ENCODE data around the gene EVI2A.
A peak's percentile ranks its signal among the peaks of the same experiment; 100 is the strongest.

EVI2A gene

DNA sequence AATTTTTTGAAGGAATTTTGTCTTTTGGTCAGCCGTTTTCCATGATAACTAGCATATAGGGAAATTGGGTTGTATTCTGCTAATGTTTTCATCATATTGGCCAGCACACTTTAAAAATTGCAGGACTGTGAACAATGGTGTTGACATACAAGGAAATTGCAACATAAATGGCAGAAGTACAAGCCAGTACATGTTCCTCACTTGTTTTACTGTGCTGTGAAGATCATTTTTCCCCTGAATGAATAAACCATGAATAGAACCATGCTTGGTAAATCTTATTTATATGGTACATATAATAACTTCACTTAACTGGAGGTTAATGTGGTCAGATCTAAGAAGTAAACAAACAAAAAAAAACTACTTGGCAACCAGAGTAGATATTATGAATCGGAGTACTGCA is 47.2 kb downstream of the EVI2A start:
- Histone ChIP-seq H3K4me3 (ENCODE audit: low read depth, low read length) (no peak overlapping the region), H3K4me1 (ENCODE audit: control insufficient read depth, insufficient read depth, low read length) (peaks cover 12% of the 10 kb centered on the region), H3K36me3 (ENCODE audit: control insufficient read depth, insufficient read depth, low read length) (no peaks in the 10 kb centered on the region; the same call in 1 of the 2 replicates), H3K27me3 (ENCODE audit: control insufficient read depth, insufficient read depth, low read length) (no peaks in the 10 kb centered on the region), H3K9ac (ENCODE audit: low read depth, low read length) (no peak overlapping the region), H3K9me3 (ENCODE audit: control insufficient read depth, insufficient read depth, low read length) (no peaks in the 10 kb centered on the region), H3K27ac (ENCODE audit: low read depth, low read length) (no peak overlapping the region)

DNA sequence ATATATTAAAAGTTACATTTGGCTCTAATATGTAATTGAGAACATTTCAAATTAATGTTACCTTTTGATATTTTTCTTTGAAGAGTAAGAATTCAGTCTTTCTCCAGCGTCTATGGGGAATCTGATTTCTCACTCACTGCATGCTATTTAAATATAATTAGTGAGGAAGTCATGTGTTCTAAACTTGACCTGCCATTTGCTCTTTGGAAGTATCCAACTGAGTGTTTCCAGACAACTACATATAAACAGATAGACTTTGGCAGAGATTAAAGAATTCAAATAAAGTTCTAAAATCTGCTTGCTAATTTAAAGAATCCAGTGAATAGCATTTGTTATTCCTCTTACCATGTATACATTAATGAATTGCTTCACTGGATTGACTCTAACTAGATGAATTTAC is 47.9 kb downstream of the EVI2A start:
- Histone ChIP-seq H3K9ac (ENCODE audit: low read depth, low read length) (no peak overlapping the region), H3K27ac (ENCODE audit: low read depth, low read length) (no peak overlapping the region), H3K4me3 (ENCODE audit: low read depth, low read length) (no peak overlapping the region), H3K9me3 (ENCODE audit: control insufficient read depth, insufficient read depth, low read length) (no peaks in the 10 kb centered on the region), H3K4me1 (ENCODE audit: control insufficient read depth, insufficient read depth, low read length) (peaks cover 12% of the 10 kb centered on the region), H3K27me3 (ENCODE audit: control insufficient read depth, insufficient read depth, low read length) (no peaks in the 10 kb centered on the region), H3K36me3 (ENCODE audit: control insufficient read depth, insufficient read depth, low read length) (peaks cover 4% of the 10 kb centered on the region; the same call in 1 of the 2 replicates)

DNA sequence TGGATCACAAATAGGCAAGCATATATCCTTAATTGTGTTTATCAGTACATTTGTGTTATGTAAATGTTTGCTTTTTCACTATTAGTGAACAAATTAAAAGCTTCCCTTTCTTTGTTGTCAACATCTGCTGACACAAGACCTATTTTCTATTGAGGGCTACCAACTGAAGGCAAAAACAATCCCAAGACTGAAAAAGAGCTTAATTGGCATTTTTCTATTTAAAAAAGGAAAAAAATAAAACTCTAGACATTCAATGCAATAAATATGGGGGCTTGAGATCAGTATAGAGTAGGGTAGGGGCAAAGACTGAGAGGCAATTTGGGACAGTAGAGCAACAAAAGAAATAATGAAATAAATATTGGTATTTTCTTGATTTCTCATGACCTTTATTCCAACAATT is 48.6 kb downstream of the EVI2A start:
- H3K4me3 ChIP-seq (ENCODE audit: low read depth, low read length): no peak overlapping the region
- H3K27me3 ChIP-seq (ENCODE audit: control insufficient read depth, insufficient read depth, low read length): no peaks in the 10 kb centered on the region
- H3K9me3 ChIP-seq (ENCODE audit: control insufficient read depth, insufficient read depth, low read length): no peaks in the 10 kb centered on the region
- H3K4me1 ChIP-seq (ENCODE audit: control insufficient read depth, insufficient read depth, low read length): peaks cover 12% of the 10 kb centered on the region
- H3K36me3 ChIP-seq (ENCODE audit: control insufficient read depth, insufficient read depth, low read length): peaks cover 4% of the 10 kb centered on the region; the same call in 1 of the 2 replicates
- H3K9ac ChIP-seq (ENCODE audit: low read depth, low read length): no peak overlapping the region
- H3K27ac ChIP-seq (ENCODE audit: low read depth, low read length): no peak overlapping the region

DNA sequence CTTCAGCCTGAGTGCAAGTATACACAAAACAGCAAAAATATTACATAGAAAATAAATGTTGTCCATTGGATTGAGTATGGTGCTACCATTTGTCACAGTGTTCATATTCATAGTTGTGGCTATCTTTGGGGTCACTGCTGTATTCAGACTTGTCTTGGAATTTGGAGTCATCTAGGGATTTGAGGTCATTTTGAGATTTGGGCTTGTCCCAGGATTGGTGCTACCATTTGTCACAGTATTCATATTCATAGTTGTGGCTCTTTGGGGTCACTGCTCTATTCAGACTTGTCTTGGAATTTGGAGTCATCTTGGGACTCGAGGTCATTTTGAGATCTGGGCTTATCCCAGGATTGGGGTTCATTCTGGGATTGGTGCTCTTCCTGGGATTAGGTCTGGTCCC is 49.2 kb downstream of the EVI2A start:
- H3K27ac ChIP-seq (ENCODE audit: low read depth, low read length): no peak overlapping the region
- peaks cover 12% of the 10 kb centered on the region for H3K4me1 ChIP-seq (ENCODE audit: control insufficient read depth, insufficient read depth, low read length)
- H3K27me3 ChIP-seq (ENCODE audit: control insufficient read depth, insufficient read depth, low read length): no peaks in the 10 kb centered on the region
- H3K4me3 ChIP-seq (ENCODE audit: low read depth, low read length): no peak overlapping the region
- H3K36me3 ChIP-seq (ENCODE audit: control insufficient read depth, insufficient read depth, low read length): peaks cover 8% of the 10 kb centered on the region; the same call in 1 of the 2 replicates
- no peak overlapping the region for H3K9ac ChIP-seq (ENCODE audit: low read depth, low read length)
- no peaks in the 10 kb centered on the region for H3K9me3 ChIP-seq (ENCODE audit: control insufficient read depth, insufficient read depth, low read length)

DNA sequence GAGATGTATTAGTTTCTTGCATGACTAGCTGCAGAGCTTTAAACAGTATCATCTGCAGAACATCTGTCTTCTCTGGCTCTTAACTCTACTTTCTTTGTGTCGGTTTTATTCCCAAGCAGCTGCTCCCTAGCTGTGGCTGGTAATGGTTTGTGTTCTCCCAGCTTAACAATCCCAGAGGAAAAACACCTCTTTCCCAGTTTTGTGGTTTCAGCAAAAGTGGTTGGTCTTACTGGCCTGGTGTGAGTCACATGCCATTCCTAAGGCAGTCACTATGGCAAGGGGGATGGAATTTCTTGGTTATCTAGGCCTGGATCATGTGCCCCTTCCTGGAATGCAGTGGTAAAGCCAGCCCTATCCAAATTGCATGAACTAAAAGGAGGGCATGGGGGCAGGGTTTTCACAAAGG is 51.8 kb downstream of the EVI2A start:
- no peaks in the 10 kb centered on the region for H3K27me3 ChIP-seq (ENCODE audit: control insufficient read depth, insufficient read depth, low read length)
- H3K9me3 ChIP-seq (ENCODE audit: control insufficient read depth, insufficient read depth, low read length): no peaks in the 10 kb centered on the region
- H3K27ac ChIP-seq (ENCODE audit: low read depth, low read length): peak overlapping the region; percentile 65
- H3K4me1 ChIP-seq (ENCODE audit: control insufficient read depth, insufficient read depth, low read length): peaks cover 12% of the 10 kb centered on the region
- H3K4me3 ChIP-seq (ENCODE audit: low read depth, low read length): no peak overlapping the region
- H3K36me3 ChIP-seq (ENCODE audit: control insufficient read depth, insufficient read depth, low read length): peaks cover 12% of the 10 kb centered on the region; the same call in 1 of the 2 replicates
- H3K9ac ChIP-seq (ENCODE audit: low read depth, low read length): no peak overlapping the region

DNA sequence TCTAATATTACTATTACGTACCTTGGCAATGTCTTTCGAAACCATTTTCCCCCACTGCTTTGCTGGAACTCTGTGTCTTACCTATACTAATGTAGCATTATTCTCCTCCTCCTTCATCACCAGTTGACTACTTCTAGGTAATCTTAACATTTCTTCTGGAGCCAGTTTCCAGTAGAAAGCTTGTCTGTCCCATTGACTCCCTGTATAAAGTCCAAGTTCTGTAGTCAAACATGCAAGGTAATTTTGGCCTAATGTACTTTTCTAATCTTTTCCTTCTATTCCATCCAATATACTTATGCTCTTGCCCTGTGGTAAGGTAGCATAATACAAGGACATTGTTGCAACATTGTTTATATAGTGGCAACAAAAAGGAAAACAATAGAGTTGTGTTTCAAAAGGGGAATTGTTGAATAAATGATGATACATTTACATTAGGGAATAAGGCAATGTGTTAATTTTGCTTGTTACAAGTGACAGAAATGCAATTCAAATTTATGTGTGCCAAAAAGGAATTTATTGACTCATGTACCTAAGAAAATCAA is 52.3 kb downstream of the EVI2A start:
- Histone ChIP-seq H3K4me3 (ENCODE audit: low read depth, low read length) (no peak overlapping the region), H3K27me3 (ENCODE audit: control insufficient read depth, insufficient read depth, low read length) (no peaks in the 10 kb centered on the region), H3K9me3 (ENCODE audit: control insufficient read depth, insufficient read depth, low read length) (no peaks in the 10 kb centered on the region), H3K9ac (ENCODE audit: low read depth, low read length) (no peak overlapping the region), H3K27ac (ENCODE audit: low read depth, low read length) (peak overlapping the region; percentile 65), H3K36me3 (ENCODE audit: control insufficient read depth, insufficient read depth, low read length) (peaks cover 14% of the 10 kb centered on the region), H3K4me1 (ENCODE audit: control insufficient read depth, insufficient read depth, low read length) (peaks cover 12% of the 10 kb centered on the region)
